ENCODE data around the gene MAPK8.
"Not testable (repeated sequence)": the region's sequence is repeated elsewhere in the genome, so short reads cannot be mapped to it uniquely, and the experiment has no call there.

Gene MAPK8

DNA sequence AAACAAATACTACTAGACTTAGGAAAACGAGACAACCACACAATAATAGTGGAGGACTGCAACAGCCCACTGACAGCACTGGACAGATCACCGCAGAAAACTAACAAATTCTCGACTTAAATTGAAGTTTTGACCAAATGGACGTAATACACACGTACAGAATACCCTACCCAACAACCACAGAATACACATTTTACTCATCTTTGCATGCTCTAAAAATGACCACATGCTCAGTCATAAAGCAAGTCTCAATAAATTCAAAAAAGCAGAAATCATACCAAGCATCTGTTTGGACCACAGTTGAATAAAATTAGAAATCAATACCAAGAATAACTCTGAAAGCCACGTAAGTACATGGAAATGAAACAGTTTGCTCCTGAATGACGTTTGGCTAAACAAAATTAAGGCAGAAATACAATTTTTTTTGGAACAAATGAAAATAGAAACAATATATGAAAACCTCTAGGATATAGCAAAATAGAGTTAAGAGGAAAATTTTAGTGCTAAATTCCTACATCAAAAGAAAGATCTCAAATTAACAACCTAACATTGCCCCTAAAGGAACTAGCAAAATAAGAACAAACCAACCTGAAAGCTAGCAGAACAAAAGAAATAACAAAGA, 30.6 kb downstream of the MAPK8 start:
- DNase-seq (ENCODE audit: extremely low read depth, low read depth): no peak
- no peak for TF ChIP-seq CTCF (IDR thresholded peaks at IDR 0.05; ENCODE audit: low read depth, low read length)

GRCh38 chr10:48340734-48341133, 34.3 kb downstream of the MAPK8 start:
- TF ChIP-seq CTCF (IDR thresholded peaks at IDR 0.05; ENCODE audit: low read depth, low read length): no peak
- no peak for DNase-seq (ENCODE audit: extremely low read depth, low read depth)

DNA sequence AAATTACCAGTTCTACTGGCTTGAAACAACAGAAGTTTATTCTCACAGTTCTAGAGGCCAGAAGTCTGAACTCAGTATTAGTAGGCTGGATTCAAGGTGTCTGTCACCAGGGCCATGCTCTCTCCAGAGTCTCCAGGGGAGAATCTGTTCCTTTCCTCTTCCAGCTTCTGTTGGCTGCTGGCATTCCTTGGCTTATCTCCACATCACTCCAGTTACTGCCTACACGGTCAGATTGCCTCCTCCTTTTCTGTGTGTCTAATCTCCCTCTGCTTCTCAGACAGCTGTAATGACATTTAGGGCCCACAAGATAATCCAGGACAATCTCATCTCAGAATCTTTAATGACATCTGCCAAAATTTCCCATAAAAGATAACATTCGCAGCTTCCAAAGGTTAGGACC, 36.6 kb downstream of the MAPK8 start:
- no peak for DNase-seq (ENCODE audit: extremely low read depth, low read depth)
- no peak for TF ChIP-seq CTCF (IDR thresholded peaks at IDR 0.05; ENCODE audit: low read depth, low read length)

- peak; percentile 7 for DNase-seq (ENCODE audit: extremely low read depth, low read depth)
- TF ChIP-seq CTCF (IDR thresholded peaks at IDR 0.05; ENCODE audit: low read depth, low read length): no peak
Measured at GRCh38 chr10:48343921-48344598, 37.6 kb downstream of the MAPK8 start.

DNA sequence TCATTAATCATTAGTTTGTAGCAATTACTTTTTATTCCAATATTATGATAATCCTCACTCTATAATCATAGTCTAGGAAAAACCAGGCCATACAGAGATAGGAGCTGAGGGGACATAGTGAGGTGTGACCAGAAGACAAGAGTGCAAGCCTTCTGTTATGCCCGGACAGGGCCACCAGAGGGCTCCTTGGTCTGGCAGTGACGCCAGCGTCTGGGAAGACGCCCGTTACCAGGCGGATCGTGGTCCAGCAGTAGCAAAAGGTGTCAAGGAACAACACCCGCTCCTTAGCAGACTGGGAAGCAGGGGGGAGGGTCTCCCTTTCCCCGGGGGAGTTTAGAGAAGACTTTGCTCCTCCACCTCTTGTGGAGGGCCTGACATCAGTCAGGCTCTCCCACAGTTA, 39.8 kb downstream of the MAPK8 start:
- not testable (repeated sequence) for DNase-seq (ENCODE audit: extremely low read depth, low read depth)

DNA sequence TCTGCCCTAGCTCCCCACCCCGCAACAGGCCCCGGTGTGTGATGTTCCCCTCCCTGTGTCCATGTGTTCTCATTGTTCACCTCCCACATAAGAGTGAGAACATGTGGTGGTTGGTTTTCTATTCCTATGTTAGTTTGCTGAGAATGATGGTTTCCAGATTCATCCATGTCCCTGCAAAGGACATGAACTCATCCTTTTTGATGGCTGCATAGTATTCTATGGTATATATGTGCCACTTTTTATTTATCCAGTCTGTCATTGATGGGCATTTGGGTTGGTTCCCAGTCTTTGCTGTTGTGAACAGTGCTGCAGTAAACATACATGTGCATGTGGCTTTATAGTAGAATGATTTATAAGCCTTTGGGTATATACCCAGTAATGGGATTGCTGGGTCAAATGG, 41.1 kb downstream of the MAPK8 start:
- not testable (repeated sequence) for DNase-seq (ENCODE audit: extremely low read depth, low read depth)

GRCh38 chr10:48347943-48348342, 41.5 kb downstream of the MAPK8 start:
- not testable (repeated sequence) for DNase-seq (ENCODE audit: extremely low read depth, low read depth)

DNA sequence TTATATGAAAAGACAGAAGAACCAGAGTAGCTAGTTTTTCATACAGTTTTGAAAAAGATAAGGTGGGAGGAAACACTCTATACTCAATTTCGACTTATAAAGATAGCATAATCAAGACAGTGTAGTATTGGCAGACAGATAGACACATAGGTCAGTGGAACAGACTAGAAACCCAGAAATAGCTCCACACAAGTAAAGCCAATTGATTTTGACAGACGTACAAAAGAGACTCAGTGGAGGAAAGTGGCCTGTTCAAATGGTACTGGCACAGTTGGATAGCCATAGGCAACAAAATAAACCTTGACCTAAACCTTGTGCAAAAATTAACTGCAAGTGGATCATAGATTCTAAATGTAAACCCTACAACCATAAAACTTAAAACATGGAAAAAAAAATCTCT, 46.8 kb downstream of the MAPK8 start:
- DNase-seq (ENCODE audit: extremely low read depth, low read depth): no peak
- TF ChIP-seq CTCF (IDR thresholded peaks at IDR 0.05; ENCODE audit: low read depth, low read length): no peak

- DNase-seq (ENCODE audit: extremely low read depth, low read depth): no peak
- TF ChIP-seq CTCF (IDR thresholded peaks at IDR 0.05; ENCODE audit: low read depth, low read length): no peak
Measured at GRCh38 chr10:48357631-48358030, 51.2 kb downstream of the MAPK8 start.

Data from AG09319 (cell line).